Spleen (tissue), 11 donors: ENCODE measurements around the gene SLC24A3. TPM values are rescaled to one million over a fixed set of nuclear protein-coding genes. Genes with fewer than 3 reads are reported as not detected.

Experiments
- DNase-seq: peaks from one replicate; pipeline ENCODE4 v3.0.0-alpha.2; 2020
- H3K27ac ChIP-seq, 8 donors: fragments of 200-600 bp; sonication (generic) in 7 of 8; 1 replicate in 4 of 8; 2 replicates in 4 of 8; pipeline versions ENCODE4 v1.5.0 to v1.8.0; 2016 to 2021; ENCODE audit warnings: inconsistent platforms in 4 of 8, mild to moderate bottlenecking in 4 of 8, moderate library complexity in 1 of 8
- H3K27me3 ChIP-seq, 7 donors: fragments of 200-600 bp; sonication (generic) in 6 of 7; replicated peaks in 1 of 7; 1 replicate in 4 of 7; 2 replicates in 3 of 7; pipeline versions ENCODE4 v1.5.0 to v1.8.0; 2016 to 2021; ENCODE audit warnings: inconsistent platforms in 3 of 7, mild to moderate bottlenecking in 1 of 7
- H3K36me3 ChIP-seq, 6 donors: fragments of 200-600 bp; sonication (generic) in 5 of 6; 1 replicate in 4 of 6; 2 replicates in 2 of 6; pipeline versions ENCODE4 v1.5.0 to v1.8.0; 2016 to 2021; ENCODE audit warnings: inconsistent platforms in 2 of 6
- H3K4me1 ChIP-seq, 6 donors: fragments of 200-600 bp; sonication (generic) in 5 of 6; 1 replicate in 3 of 6; 2 replicates in 3 of 6; pipeline versions ENCODE4 v1.5.0 to v1.8.0; 2016 to 2021; ENCODE audit warnings: inconsistent platforms in 3 of 6
- H3K4me3 ChIP-seq, 8 donors: fragments of 200-600 bp; sonication (generic) in 7 of 8; 1 replicate in 4 of 8; 2 replicates in 4 of 8; pipeline versions ENCODE4 v1.5.0 to v1.8.0; 2016 to 2021; ENCODE audit warnings: inconsistent platforms in 4 of 8, mild to moderate bottlenecking in 4 of 8, moderate library complexity in 2 of 8
- H3K9me3 ChIP-seq, 8 donors: fragments of 200-600 bp; sonication (generic) in 7 of 8; 1 replicate in 4 of 8; 2 replicates in 4 of 8; pipeline versions ENCODE4 v1.5.0 to v1.8.0; 2016 to 2021; ENCODE audit warnings: inconsistent platforms in 4 of 8
- CTCF ChIP-seq, 11 experiments: fragments of 200-600 bp in 7 of 11; fragments of 450-650 bp in 4 of 11; sonication (generic) in 4 of 11; IDR thresholded peaks in 8 of 11; conservative IDR thresholded peaks in 3 of 11; 1 replicate in 7 of 11; 2 replicates in 4 of 11; pipeline versions ENCODE4 v1.4.0 to v1.8.0; 2016 to 2021; ENCODE audit warnings: antibody characterized with exemption in 11 of 11, inconsistent platforms in 4 of 11, mild to moderate bottlenecking in 1 of 11
- POLR2A ChIP-seq, 3 donors: fragments of 450-650 bp; IDR thresholded peaks; one replicate each; pipeline ENCODE4 v1.5.1; 2017; ENCODE audit warnings: antibody characterized with exemption in 3 of 3, mild to moderate bottlenecking in 1 of 3
- POLR2AphosphoS5 ChIP-seq, 3 donors: sonication (generic); formaldehyde crosslinking; IDR thresholded peaks; one replicate each; pipeline ENCODE4 v1.5.1; 2017; ENCODE audit warnings: antibody characterized with exemption in 3 of 3
- WGBS, 5 donors: extraction: QIAGEN DNeasy Blood & Tissue Kit in 3 of 5; methylation state at CpG; one replicate each; pipeline versions ENCODE4 v1.1.5 to v1.1.7; 2013 to 2018; 5-methylcytosine and 5-hydroxymethylcytosine counted together
- intact Hi-C: fragments of 100-400 bp; cut with DNase I; formaldehyde crosslinking; loops from one replicate; pipeline ENCODE4 v1.15.0; 2023; ENCODE audit warnings: low total_unique reads
- polyA plus RNA-seq, 3 donors: library from polyadenylated mRNA; stranded (reverse); fragments of 200-250 nt; gene quantifications; one replicate each; pipeline ENCODE4 v1.2.1, GENCODE V29; 2013
- total RNA-seq, 7 donors: library from RNA; depleted of rRNA in 3 of 7; stranded (reverse); fragments of >200 nt in 3 of 7; fragmentation: NEBNext Ultra II Directional in 4 of 7; extraction: Animal tissue kit (Norgen Biotek cat#: 25700) in 4 of 7; gene quantifications; one replicate each; pipeline versions ENCODE4 v1.1.0 to v1.2.1, GENCODE V29; 2016 to 2021
- donor health status: healthy with polysubstance abuse.
- donor health status: DM: no; HTN: no; CAD: no; lungs with moderate emphysema.
- donor health status: DM: no; HTN: no; CAD: no.
- donor health status: Bipolar disorder and iron deficiency.
- donor health status: healthy.
- donor health status: DM: no; HTN: no; CAD: no.
- donor health status: DM: yes; HTN: yes; CAD: no.

Gene SLC24A3
- total and polyA plus RNA-seq, 10 donors: 0.37 to 3.9 (median 2.6) TPM

GRCh38 chr20:19729672-19730071 lies 517.2 kb downstream of the SLC24A3 start:
- Histone ChIP-seq H3K9me3 (no peaks in the 10 kb centered on the region), H3K4me3 (no peak overlapping the region), H3K27ac (no peak overlapping the region), H3K36me3 (no peaks in the 10 kb centered on the region), H3K27me3 (no peaks in the 10 kb centered on the region), H3K4me1 (peaks cover 0 to 20% (median 4%) of the 10 kb centered on the region in 6 donors)
- DNase-seq: no peak
- intact Hi-C loops: no loop called here
- 84 to 94% (median 93%) methylated on average over 4 of the region's 4 CpGs for WGBS, 5 donors
- TF ChIP-seq CTCF (IDR thresholded peaks at IDR 0.05 in 8 of 11, conservative IDR thresholded peaks at IDR 0.05 in 3 of 11) (no peak), POLR2AphosphoS5 (IDR thresholded peaks at IDR 0.05) (no peak), POLR2A (IDR thresholded peaks at IDR 0.05) (no peak)

GRCh38 chr20:19730706-19731105 lies 518.3 kb downstream of the SLC24A3 start:
- no peaks in the 10 kb centered on the region for H3K9me3 ChIP-seq
- intact Hi-C loops: no loop called here
- peaks cover 0 to 24% (median 12%) of the 10 kb centered on the region in 6 donors for H3K4me1 ChIP-seq
- 42 to 50% (median 48%) methylated on average over 7 of the region's 7 CpGs for WGBS, 5 donors
- H3K27ac ChIP-seq: no peak overlapping the region
- H3K27me3 ChIP-seq: no peaks in the 10 kb centered on the region
- no peak for DNase-seq
- no peak for TF ChIP-seq POLR2AphosphoS5 (IDR thresholded peaks at IDR 0.05)
- TF ChIP-seq CTCF (IDR thresholded peaks at IDR 0.05 in 8 of 11, conservative IDR thresholded peaks at IDR 0.05 in 3 of 11): no peak
- no peak for TF ChIP-seq POLR2A (IDR thresholded peaks at IDR 0.05)
- H3K4me3 ChIP-seq: no peak overlapping the region
- no peaks in the 10 kb centered on the region for H3K36me3 ChIP-seq

DNA sequence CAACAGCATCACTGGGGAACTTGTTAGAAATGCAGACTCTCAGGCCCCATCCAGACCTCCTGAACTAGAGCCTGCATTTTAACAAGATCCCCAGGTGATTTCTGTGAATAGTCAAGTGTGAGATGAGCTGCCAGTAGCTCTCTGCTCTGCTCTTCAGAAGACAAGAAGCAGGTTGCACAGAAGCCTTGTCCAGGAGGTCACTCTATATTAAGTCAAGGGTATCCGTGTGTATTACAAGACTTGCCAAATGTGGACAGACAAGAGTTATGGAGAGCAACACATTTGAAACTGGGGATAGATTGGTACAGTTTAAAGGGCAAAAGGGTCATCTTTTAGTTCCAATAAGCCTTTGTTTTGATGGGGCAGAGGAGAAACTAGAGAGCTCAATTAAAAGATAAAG lies 522.4 kb downstream of the SLC24A3 start:
- Histone ChIP-seq H3K27ac (no peak overlapping the region), H3K27me3 (peaks cover 0 to 3% (median 0%) of the 10 kb centered on the region in 7 donors), H3K36me3 (no peaks in the 10 kb centered on the region), H3K9me3 (no peaks in the 10 kb centered on the region), H3K4me1 (peaks cover 0 to 27% (median 8%) of the 10 kb centered on the region in 6 donors), H3K4me3 (no peak overlapping the region)
- 78 to 96% (median 93%) methylated on average over 1 of the region's 1 CpG for WGBS, 5 donors
- intact Hi-C loops: no loop called here
- no peak for DNase-seq
- TF ChIP-seq POLR2AphosphoS5 (IDR thresholded peaks at IDR 0.05) (no peak), CTCF (IDR thresholded peaks at IDR 0.05 in 8 of 11, conservative IDR thresholded peaks at IDR 0.05 in 3 of 11) (no peak)

- no peak for DNase-seq
- Histone ChIP-seq H3K4me1 (peaks cover 0 to 26% (median 8%) of the 10 kb centered on the region in 6 donors), H3K36me3 (no peaks in the 10 kb centered on the region), H3K4me3 (no peak overlapping the region), H3K27ac (no peak overlapping the region), H3K27me3 (peaks cover 0 to 3% (median 0%) of the 10 kb centered on the region in 7 donors), H3K9me3 (no peaks in the 10 kb centered on the region)
- no peak for TF ChIP-seq CTCF (IDR thresholded peaks at IDR 0.05 in 8 of 11, conservative IDR thresholded peaks at IDR 0.05 in 3 of 11)
- TF ChIP-seq POLR2A (IDR thresholded peaks at IDR 0.05): no peak
- no peak for TF ChIP-seq POLR2AphosphoS5 (IDR thresholded peaks at IDR 0.05)
- 7 to 20% (median 14%) methylated on average over 6 of the region's 6 CpGs for WGBS, 5 donors
- intact Hi-C loops: no loop called here
These were observed 523.0 kb downstream of the SLC24A3 start for GRCh38 chr20:19735446-19735845.
